GM12878 (cell line): Measurements from ENCODE around the gene STAG1. TPM values are rescaled to one million over a fixed set of nuclear protein-coding genes. Genes with fewer than 3 reads are reported as not detected.

Source experiments
- ATAC-seq: fragments of 200-7000 bp; cut with Tn5 transposase; 3 replicates; pipeline ENCODE4 v1.9.1; 2020; ENCODE audit warnings: mild to moderate bottlenecking, moderate library complexity
- BruUV-seq: library from RNA; stranded (reverse); fragments of 400-500 nt; replicated peaks from 2 replicates; lab custom pipeline; 2021; lab: Mats Ljungman, UMichigan
- CTCF ChIA-PET: fragments of 300-600 bp; sonication (Branson Sonifier 250); formaldehyde crosslinking; extraction: SDS; loops from one replicate; lab custom pipeline; 2021; ENCODE audit warnings: inconsistent platforms; lab: Yijun Ruan, JAX
- POLR2A ChIA-PET: fragments of 350-600 bp; formaldehyde crosslinking; extraction: SDS; loops from one replicate; lab custom pipeline; 2021; ENCODE audit warnings: inconsistent platforms; lab: Charles Lee
- RAD21 ChIA-PET: fragments of 300-600 bp; sonication (Branson Sonifier 250); formaldehyde crosslinking; loops from one replicate; lab custom pipeline; 2023; ENCODE audit warnings: antibody characterized with exemption; ENCODE audit not compliant: unreplicated experiment; lab: Charles Lee
- SMC1A ChIA-PET: fragments of 300-600 bp; sonication (Branson Sonifier 250); formaldehyde crosslinking; loops from one replicate; lab custom pipeline; 2023; ENCODE audit not compliant: unreplicated experiment, uncharacterized antibody; lab: Charles Lee
- DNase-seq: peaks from one replicate; pipeline ENCODE4 v3.0.0-alpha.2; 2011; ENCODE audit warnings: low read depth, low spot score
- FAIRE-seq: peaks from 3 replicates; lab custom pipeline; 2011; peaks lifted over from hg19 to GRCh38; lab: Jason Lieb, UNC
- H2AFZ ChIP-seq: 2 replicates; pipeline ENCODE4 v1.6.0; 2011; ENCODE audit warnings: low read depth, low read length, control low read depth; ENCODE audit not compliant: control insufficient read depth
- H3K27ac ChIP-seq: 2 replicates; pipeline ENCODE4 v1.5.1; 2011; ENCODE audit warnings: control low read depth; ENCODE audit not compliant: control insufficient read depth, insufficient read depth
- H3K27me3 ChIP-seq, 2 experiments: replicated peaks in 1 of 2; 2 replicates each; pipeline versions ENCODE4 v1.6.0 to v1.6.1; 2011; ENCODE audit warnings: low read length in 1 of 2; ENCODE audit not compliant: control insufficient read depth in 2 of 2, insufficient read depth in 2 of 2
- H3K36me3 ChIP-seq, 2 experiments: 2 replicates each; pipeline ENCODE4 v1.5.1; 2011; ENCODE audit warnings: low read length in 1 of 2; ENCODE audit not compliant: control insufficient read depth in 2 of 2, insufficient read depth in 2 of 2
- H3K4me1 ChIP-seq: 2 replicates; pipeline ENCODE4 v1.6.1; 2011; ENCODE audit warnings: mild to moderate bottlenecking, low read length, moderate library complexity, mixed read lengths; ENCODE audit not compliant: control insufficient read depth, insufficient read depth
- H3K4me2 ChIP-seq: 2 replicates; pipeline ENCODE4 v1.6.0; 2011; ENCODE audit warnings: control low read depth; ENCODE audit not compliant: control insufficient read depth, insufficient read depth
- H3K4me3 ChIP-seq: fragments of 200-600 bp; sonication (generic); 2 replicates; pipeline ENCODE4 v1.5.1; 2016
- H3K79me2 ChIP-seq: 2 replicates; pipeline ENCODE4 v1.6.0; 2011; ENCODE audit warnings: low read length; ENCODE audit not compliant: control insufficient read depth, insufficient read depth
- H3K9ac ChIP-seq: 2 replicates; pipeline ENCODE4 v1.8.0; 2011; ENCODE audit warnings: low read length, control low read depth, mixed read lengths; ENCODE audit not compliant: control insufficient read depth, insufficient read depth
- H3K9me3 ChIP-seq: replicated peaks from 3 replicates; pipeline ENCODE4 v1.5.1; 2011; ENCODE audit warnings: mild to moderate bottlenecking, low read length; ENCODE audit not compliant: control insufficient read depth, insufficient read depth
- H4K20me1 ChIP-seq: 2 replicates; pipeline ENCODE4 v1.6.0; 2011; ENCODE audit not compliant: control insufficient read depth, insufficient read depth
- ATF7 ChIP-seq: fragments of 450-650 bp; IDR thresholded peaks from 2 replicates; pipeline ENCODE4 v1.6.1; 2016; ENCODE audit warnings: low read depth, mild to moderate bottlenecking
- TBL1XR1 ChIP-seq: IDR thresholded peaks from 2 replicates; pipeline ENCODE4 v1.6.1; 2012; ENCODE audit warnings: low read depth, low read length, improper control_type of control experiment
- WGBS: methylation state at CpG from one replicate; pipeline ENCODE4 v1.1.6; 2016; ENCODE audit warnings: low lambda C conversion rate; ENCODE audit not compliant: insufficient replicate concordance, insufficient coverage; ENCODE audit errors: missing lambda C conversion rate; 5-methylcytosine and 5-hydroxymethylcytosine counted together
- in situ Hi-C: fragments of 300-500 bp; cut with MboI; formaldehyde crosslinking; loops from 9 replicates; pipeline ENCODE4 v1.14.3; 2018; ENCODE audit warnings: mixed read lengths
- intact Hi-C: fragments of 100-400 bp; cut with micrococcal nuclease; formaldehyde crosslinking; loops from one replicate; pipeline ENCODE4 v1.14.2; 2022; ENCODE audit not compliant: unreplicated experiment
- polyA plus RNA-seq, 11 experiments: library from polyadenylated mRNA; depleted of rRNA in 4 of 11; unstranded in 6 of 11; stranded (reverse) in 5 of 11; fragments of >200 nt; fragmentation: Nextera tagmentation in 4 of 11; fragmentation: Illumina TruSeq in 1 of 11; extraction: Ambion mirVana in 4 of 11; extraction: Trizol in 1 of 11; gene quantifications; 1 replicate in 1 of 11; 2 replicates in 10 of 11; pipeline versions ENCODE4 v1.2.1 to v1.2.3, GENCODE V29; 2011 to 2016; ENCODE audit warnings: inconsistent platforms in 2 of 11, missing spikeins in 2 of 11, low read depth in 1 of 11
- total RNA-seq, 4 experiments: library from RNA; depleted of rRNA in 3 of 4; stranded (reverse); fragments of >200 nt in 3 of 4; fragmentation: Illumina TruSeq in 1 of 4; extraction: Trizol in 1 of 4; gene quantifications; 2 replicates each; pipeline versions ENCODE4 v1.2.1 to v1.2.3, GENCODE V29; 2013 to 2021
- TF ChIP-seq, protein P1 (sequence below): fragments of 450-650 bp; IDR thresholded peaks from 2 replicates; pipeline ENCODE4 v1.6.1; 2017; ENCODE audit warnings: mild to moderate bottlenecking, low read depth, inconsistent platforms; ENCODE audit not compliant: poor library complexity, severe bottlenecking

The STAG1 gene
- total and polyA plus RNA-seq, 10 of the 15 experiments (the other 5 are each of a cell fraction or from before 2014, with no cell fraction given), result 4.4 to 30.1 (median 20.2) TPM

GRCh38 chr3:136390574-136390973, 361.6 kb downstream of the STAG1 start:
- Histone ChIP-seq H3K4me1 (peaks cover 5% of the 10 kb centered on the region; the same call in 1 of the 2 replicates), H3K36me3 (peaks cover 0 to 3% of the 10 kb centered on the region in 2 experiments; a peak in 1 of 4 replicates), H3K79me2 (no peaks in the 10 kb centered on the region), H3K4me2 (no peak overlapping the region), H3K9ac (no peak overlapping the region), H3K9me3 (no peaks in the 10 kb centered on the region; the same call in 1 of the 3 replicates), H3K27ac (no peak overlapping the region), H3K27me3 (no peaks in the 10 kb centered on the region), H3K4me3 (no peak overlapping the region), H4K20me1 (no peaks in the 10 kb centered on the region), H2AFZ (no peak overlapping the region)
- no peak for ATAC-seq
- intact Hi-C loops, result loop anchor here (2.0 to 5.0 kb wide), 2 partner anchors 362 to 622 kb away; partner anchors contain the start of gene STAG1
- WGBS, result 98% methylated on average over 3 of the region's 3 CpGs
- no peak for FAIRE-seq
- ChIA-PET SMC1A (interaction anchor here (0.9 to 9.3 kb wide), 11 partner anchors 9 to 624 kb away, joined by 4 to 106 read pairs (median 7); partner anchors contain the start of gene STAG1), POLR2A (interaction anchor here (2.0 kb wide), 1 partner anchor 362 kb away, joined by 10 read pairs; the partner anchor contains the start of gene STAG1), RAD21 (interaction anchor here (1.0 to 4.0 kb wide), 9 partner anchors 85 to 623 kb away, joined by 3 to 119 read pairs (median 7); partner anchors contain the start of gene STAG1), CTCF (interaction anchor here (0.6 to 10.0 kb wide), 30 partner anchors 9 to 624 kb away, joined by 3 to 136 read pairs (median 5); partner anchors contain the start of gene STAG1)
- TF ChIP-seq TBL1XR1, result no peak
- no peak for TF ChIP-seq ATF7
- TF ChIP-seq, protein P1, sequence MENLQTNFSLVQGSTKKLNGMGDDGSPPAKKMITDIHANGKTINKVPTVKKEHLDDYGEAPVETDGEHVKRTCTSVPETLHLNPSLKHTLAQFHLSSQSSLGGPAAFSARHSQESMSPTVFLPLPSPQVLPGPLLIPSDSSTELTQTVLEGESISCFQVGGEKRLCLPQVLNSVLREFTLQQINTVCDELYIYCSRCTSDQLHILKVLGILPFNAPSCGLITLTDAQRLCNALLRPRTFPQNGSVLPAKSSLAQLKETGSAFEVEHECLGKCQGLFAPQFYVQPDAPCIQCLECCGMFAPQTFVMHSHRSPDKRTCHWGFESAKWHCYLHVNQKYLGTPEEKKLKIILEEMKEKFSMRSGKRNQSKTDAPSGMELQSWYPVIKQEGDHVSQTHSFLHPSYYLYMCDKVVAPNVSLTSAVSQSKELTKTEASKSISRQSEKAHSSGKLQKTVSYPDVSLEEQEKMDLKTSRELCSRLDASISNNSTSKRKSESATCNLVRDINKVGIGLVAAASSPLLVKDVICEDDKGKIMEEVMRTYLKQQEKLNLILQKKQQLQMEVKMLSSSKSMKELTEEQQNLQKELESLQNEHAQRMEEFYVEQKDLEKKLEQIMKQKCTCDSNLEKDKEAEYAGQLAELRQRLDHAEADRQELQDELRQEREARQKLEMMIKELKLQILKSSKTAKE, result no peak
- no peak for DNase-seq
- in situ Hi-C loops, result loop anchor here (10.0 kb wide), 1 partner anchor 624 kb away; no protein-coding TSS in a partner anchor
- no TSS peak for BruUV-seq
